ENCODE data around the gene LTBP1.

- TF ChIP-seq CTCF (IDR thresholded peaks at IDR 0.05) = no peak
- TF ChIP-seq EZH2 (IDR thresholded peaks at IDR 0.05; ENCODE audit: borderline replicate concordance, insufficient read depth, low read depth, low read length, poor library complexity, severe bottlenecking) = no peak
Measured at GRCh38 chr2:33277002-33277426, 330.3 kb downstream of the LTBP1 start.
